H9 (cell line): Measurements from ENCODE around the gene SLC46A1. TPM values are rescaled to one million over a fixed set of nuclear protein-coding genes. Genes with fewer than 3 reads are reported as not detected.

ENCODE experiments used
- DNase-seq: peaks from one replicate; pipeline ENCODE4 v3.0.0-alpha.2; 2017
- H2AFZ ChIP-seq: one replicate; pipeline ENCODE4 v1.6.1; 2013; ENCODE audit warnings: mild to moderate bottlenecking, low read length, control low read depth, moderate library complexity
- H2AK5ac ChIP-seq: 2 replicates; pipeline ENCODE4 v1.6.1; 2013; ENCODE audit warnings: low read length, control low read depth, mixed read lengths; ENCODE audit not compliant: insufficient read length
- H2BK120ac ChIP-seq: one replicate; pipeline ENCODE4 v1.6.1; 2013; ENCODE audit warnings: low read depth, mild to moderate bottlenecking, low read length, control low read depth, inconsistent platforms; ENCODE audit not compliant: poor library complexity, severe bottlenecking
- H2BK12ac ChIP-seq: 2 replicates; pipeline ENCODE4 v1.6.1; 2013; ENCODE audit warnings: low read length, control low read depth, mixed read lengths, low read depth; ENCODE audit not compliant: insufficient read length
- H2BK15ac ChIP-seq: 2 replicates; pipeline ENCODE4 v1.6.1; 2013; ENCODE audit warnings: low read depth, low read length, control low read depth
- H2BK20ac ChIP-seq: one replicate; pipeline ENCODE4 v1.6.1; 2013; ENCODE audit warnings: low read depth, mild to moderate bottlenecking, low read length, control low read depth, inconsistent platforms; ENCODE audit not compliant: poor library complexity, severe bottlenecking
- H2BK5ac ChIP-seq: 2 replicates; pipeline ENCODE4 v1.6.1; 2013; ENCODE audit warnings: low read length, control low read depth, mixed read lengths; ENCODE audit not compliant: insufficient read length
- H3K14ac ChIP-seq: 2 replicates; pipeline ENCODE4 v1.6.1; 2013; ENCODE audit warnings: low read length, control low read depth; ENCODE audit not compliant: insufficient read depth
- H3K18ac ChIP-seq: 2 replicates; pipeline ENCODE4 v1.6.1; 2013; ENCODE audit warnings: low read depth, mild to moderate bottlenecking, mixed read lengths, low read length, control low read depth; ENCODE audit not compliant: insufficient read length
- H3K23ac ChIP-seq: 2 replicates; pipeline ENCODE4 v1.6.1; 2013; ENCODE audit warnings: low read length, control low read depth, mixed read lengths, low read depth; ENCODE audit not compliant: insufficient read length
- H3K23me2 ChIP-seq: 2 replicates; pipeline ENCODE4 v1.6.1; 2013; ENCODE audit warnings: low read depth, mild to moderate bottlenecking, mixed read lengths, low read length, control low read depth; ENCODE audit not compliant: insufficient read length, poor library complexity, severe bottlenecking
- H3K27ac ChIP-seq: 2 replicates; pipeline ENCODE4 v1.5.1; 2013; ENCODE audit warnings: low read length, control low read depth, mixed read lengths, low read depth; ENCODE audit not compliant: insufficient read length
- H3K27me3 ChIP-seq: 2 replicates; pipeline ENCODE4 v1.6.1; 2013; ENCODE audit warnings: low read length, control low read depth, inconsistent platforms; ENCODE audit not compliant: insufficient read depth
- H3K4ac ChIP-seq: 2 replicates; pipeline ENCODE4 v1.6.1; 2013; ENCODE audit warnings: low read depth, mild to moderate bottlenecking, control low read depth, inconsistent platforms, low read length, moderate library complexity
- H3K4me1 ChIP-seq: 2 replicates; pipeline ENCODE4 v1.6.1; 2013; ENCODE audit warnings: low read length, control low read depth, inconsistent platforms; ENCODE audit not compliant: insufficient read depth
- H3K4me2 ChIP-seq: 2 replicates; pipeline ENCODE4 v1.6.1; 2013; ENCODE audit warnings: low read length, control low read depth, mixed read lengths; ENCODE audit not compliant: insufficient read length, insufficient read depth
- H3K56ac ChIP-seq: 2 replicates; pipeline ENCODE4 v1.6.1; 2013; ENCODE audit warnings: low read depth, mild to moderate bottlenecking, mixed read lengths, low read length, control low read depth; ENCODE audit not compliant: insufficient read length
- H3K79me1 ChIP-seq: 2 replicates; pipeline ENCODE4 v1.6.1; 2013; ENCODE audit warnings: low read depth, mild to moderate bottlenecking, moderate library complexity, low read length, control low read depth, inconsistent platforms; ENCODE audit not compliant: insufficient read depth, poor library complexity, severe bottlenecking
- H3K79me2 ChIP-seq: 2 replicates; pipeline ENCODE4 v1.6.1; 2013; ENCODE audit warnings: low read length, control low read depth, inconsistent platforms; ENCODE audit not compliant: insufficient read depth
- H3K9ac ChIP-seq: 2 replicates; pipeline ENCODE4 v1.6.1; 2013; ENCODE audit warnings: low read length, control low read depth, mixed read lengths; ENCODE audit not compliant: insufficient read length; ENCODE audit errors: extremely low read depth
- H3K9me3 ChIP-seq: one replicate; pipeline ENCODE4 v1.6.1; 2013; ENCODE audit warnings: low read depth, low read length, inconsistent platforms; ENCODE audit not compliant: control insufficient read depth
- H3T11ph ChIP-seq: one replicate; pipeline ENCODE4 v1.6.1; 2013; ENCODE audit warnings: mild to moderate bottlenecking, low read length, control low read depth, inconsistent platforms
- H4K20me1 ChIP-seq: one replicate; pipeline ENCODE4 v1.6.1; 2013; ENCODE audit not compliant: control insufficient read depth, insufficient read length, insufficient read depth
- H4K5ac ChIP-seq: 2 replicates; pipeline ENCODE4 v1.6.1; 2013; ENCODE audit warnings: low read depth, mild to moderate bottlenecking, mixed read lengths, low read length, control low read depth; ENCODE audit not compliant: insufficient read length
- H4K8ac ChIP-seq: replicated peaks from 2 replicates; pipeline ENCODE4 v1.6.1; 2013; ENCODE audit warnings: low read length, control low read depth, mixed read lengths, low read depth; ENCODE audit not compliant: insufficient read length
- H4K91ac ChIP-seq: 2 replicates; pipeline ENCODE4 v1.6.1; 2013; ENCODE audit warnings: low read depth, mild to moderate bottlenecking, moderate library complexity, mixed read lengths, low read length, control low read depth; ENCODE audit not compliant: insufficient read length
- H3K27ac Mint-ChIP-seq, 3 experiments: 2 replicates in 2 of 3; 3 replicates in 1 of 3; pipeline ENCODE4 v1.8.0; 2020 to 2021; ENCODE audit warnings: mixed read lengths in 3 of 3, mild to moderate bottlenecking in 1 of 3, moderate library complexity in 1 of 3
- H3K27me3 Mint-ChIP-seq: 2 replicates; pipeline ENCODE4 v1.8.0; 2021; ENCODE audit warnings: low read depth, mild to moderate bottlenecking, moderate library complexity, mixed read lengths
- H3K36me3 Mint-ChIP-seq, 3 experiments: 2 replicates in 2 of 3; 3 replicates in 1 of 3; pipeline ENCODE4 v1.8.0; 2020 to 2021; ENCODE audit warnings: low read depth in 3 of 3, mixed read lengths in 3 of 3; ENCODE audit not compliant: insufficient read depth in 1 of 3
- H3K4me1 Mint-ChIP-seq, 2 experiments: 2 replicates each; pipeline ENCODE4 v1.8.0; 2020; ENCODE audit warnings: mixed read lengths in 2 of 2
- H3K4me3 Mint-ChIP-seq, 2 experiments: 2 replicates in 1 of 2; 3 replicates in 1 of 2; pipeline ENCODE4 v1.8.0; 2020 to 2021; ENCODE audit warnings: mild to moderate bottlenecking in 2 of 2, mixed read lengths in 2 of 2, moderate library complexity in 1 of 2
- H3K9me3 Mint-ChIP-seq, 2 experiments: 2 replicates in 1 of 2; 3 replicates in 1 of 2; pipeline ENCODE4 v1.8.0; 2020; ENCODE audit warnings: mild to moderate bottlenecking in 2 of 2, mixed read lengths in 2 of 2, moderate library complexity in 1 of 2
- WGBS: extraction: QIAGEN DNeasy Blood & Tissue Kit; methylation state at CpG from one replicate; pipeline ENCODE4 v1.1.7; 2013; ENCODE audit warnings: missing lambda C conversion rate, low lambda C conversion rate, mixed read lengths; ENCODE audit not compliant: insufficient read length; ENCODE audit errors: extremely low coverage; 5-methylcytosine and 5-hydroxymethylcytosine counted together
- total RNA-seq: library from RNA; stranded (reverse); gene quantifications from 2 replicates; pipeline ENCODE4 v1.2.1, GENCODE V29; 2021
- TF ChIP-seq, protein P1 (sequence below): fragments of 200-600 bp; sonication (generic); conservative IDR thresholded peaks from 3 replicates; pipeline ENCODE4 v1.8.0; 2021; ENCODE audit warnings: antibody characterized with exemption, mild to moderate bottlenecking

Gene SLC46A1
- total RNA-seq, 1 experiment from 2014 or later = 8.7 TPM

DNA sequence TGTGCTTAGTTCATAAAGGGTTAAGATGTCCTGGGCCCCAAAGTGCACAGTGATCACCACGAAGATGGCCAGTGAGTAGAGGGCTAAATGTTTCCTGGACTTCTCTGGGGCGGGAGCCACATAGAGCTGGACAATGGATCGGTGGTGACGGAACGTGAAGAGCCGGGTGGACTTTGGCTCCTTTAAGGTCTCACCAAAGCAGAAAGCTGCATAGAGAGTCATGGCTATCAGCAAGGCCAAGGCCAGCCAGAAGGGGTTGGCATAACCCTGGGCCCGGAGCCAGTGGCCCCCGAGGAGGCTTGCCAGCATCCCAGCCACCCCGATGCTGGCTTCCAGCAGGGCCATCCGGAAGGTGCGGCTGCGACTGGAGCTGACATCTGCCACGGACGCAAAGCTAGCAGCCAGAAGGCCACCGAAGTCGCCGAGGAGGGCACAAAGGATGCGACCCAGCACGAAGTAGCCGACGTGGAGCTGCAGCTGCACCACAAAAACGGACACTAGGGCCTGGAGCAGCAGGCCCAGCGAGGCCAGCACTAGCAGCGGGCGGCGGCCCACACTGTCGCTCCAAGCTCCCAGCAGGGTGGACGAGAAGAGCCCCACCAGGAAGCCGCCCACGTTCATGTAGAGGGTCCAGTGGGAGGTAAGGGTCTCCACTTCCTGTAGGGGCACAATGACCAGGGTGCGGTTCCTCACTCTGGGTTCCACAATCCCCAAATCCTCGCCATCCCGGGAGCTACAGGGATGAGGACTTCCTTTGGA, 1.0 kb downstream of the SLC46A1 start:
- H3K27me3 Mint-ChIP-seq = peaks cover 59% of the 10 kb centered on the region

More for the DNA sequence above, 1.0 kb downstream of the SLC46A1 start:
- H3K79me2 ChIP-seq = no peaks in the 10 kb centered on the region
- Mint-ChIP-seq H3K36me3 (peaks cover 0 to 6% (median 0%) of the 10 kb centered on the region in 3 experiments; a peak in 2 of 7 replicates), H3K9me3 (no peaks in the 10 kb centered on the region), H3K4me3 (peak overlapping the region; percentile 68 to 81), H3K27ac (peak overlapping the region in 1 of 3 experiments; percentile 88; a peak in 1 of 7 replicates), H3K4me1 (peaks cover 61 to 66% of the 10 kb centered on the region in 2 experiments)
- no peaks in the 10 kb centered on the region; the same call in 1 of the 2 replicates for H3K27me3 ChIP-seq
- peaks cover 15% of the 10 kb centered on the region; the same call in 1 of the 2 replicates for H3K4me1 ChIP-seq
- H2BK12ac ChIP-seq = no peak overlapping the region
- H2BK15ac ChIP-seq = no peak overlapping the region
- H3K4ac ChIP-seq = no peak overlapping the region
- H4K8ac ChIP-seq = no peak overlapping the region
- no peak overlapping the region for H2AFZ ChIP-seq
- no peak overlapping the region for H3K23ac ChIP-seq
- WGBS = no CpG with 5 or more reads among the region's 33 CpGs
- peaks cover 9% of the 10 kb centered on the region for H3K23me2 ChIP-seq
- no peak overlapping the region for H2BK120ac ChIP-seq
- H4K20me1 ChIP-seq = no peaks in the 10 kb centered on the region
- no peak overlapping the region for H3T11ph ChIP-seq
- H3K79me1 ChIP-seq = no peaks in the 10 kb centered on the region
- H2BK20ac ChIP-seq = no peak overlapping the region
- no peak overlapping the region for H3K27ac ChIP-seq
- peak overlapping the region; percentile 46 for H3K14ac ChIP-seq
- TF ChIP-seq, protein P1, sequence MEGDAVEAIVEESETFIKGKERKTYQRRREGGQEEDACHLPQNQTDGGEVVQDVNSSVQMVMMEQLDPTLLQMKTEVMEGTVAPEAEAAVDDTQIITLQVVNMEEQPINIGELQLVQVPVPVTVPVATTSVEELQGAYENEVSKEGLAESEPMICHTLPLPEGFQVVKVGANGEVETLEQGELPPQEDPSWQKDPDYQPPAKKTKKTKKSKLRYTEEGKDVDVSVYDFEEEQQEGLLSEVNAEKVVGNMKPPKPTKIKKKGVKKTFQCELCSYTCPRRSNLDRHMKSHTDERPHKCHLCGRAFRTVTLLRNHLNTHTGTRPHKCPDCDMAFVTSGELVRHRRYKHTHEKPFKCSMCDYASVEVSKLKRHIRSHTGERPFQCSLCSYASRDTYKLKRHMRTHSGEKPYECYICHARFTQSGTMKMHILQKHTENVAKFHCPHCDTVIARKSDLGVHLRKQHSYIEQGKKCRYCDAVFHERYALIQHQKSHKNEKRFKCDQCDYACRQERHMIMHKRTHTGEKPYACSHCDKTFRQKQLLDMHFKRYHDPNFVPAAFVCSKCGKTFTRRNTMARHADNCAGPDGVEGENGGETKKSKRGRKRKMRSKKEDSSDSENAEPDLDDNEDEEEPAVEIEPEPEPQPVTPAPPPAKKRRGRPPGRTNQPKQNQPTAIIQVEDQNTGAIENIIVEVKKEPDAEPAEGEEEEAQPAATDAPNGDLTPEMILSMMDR = no peak
- H4K91ac ChIP-seq = no peak overlapping the region
- no peak overlapping the region for H2AK5ac ChIP-seq
- H4K5ac ChIP-seq = no peak overlapping the region
- peak overlapping the region; percentile 39 for H3K4me2 ChIP-seq
- no peaks in the 10 kb centered on the region for H3K9me3 ChIP-seq
- H3K18ac ChIP-seq = peak overlapping the region; percentile 41
- DNase-seq = peak; percentile 60
- H2BK5ac ChIP-seq = no peak overlapping the region
- H3K56ac ChIP-seq = no peak overlapping the region
- H3K9ac ChIP-seq = peak overlapping the region; percentile 29
